ENCODE results near the gene ANXA8.
A peak's percentile ranks its signal among the peaks of the same experiment; 100 is the strongest.

ANXA8 gene

DNA sequence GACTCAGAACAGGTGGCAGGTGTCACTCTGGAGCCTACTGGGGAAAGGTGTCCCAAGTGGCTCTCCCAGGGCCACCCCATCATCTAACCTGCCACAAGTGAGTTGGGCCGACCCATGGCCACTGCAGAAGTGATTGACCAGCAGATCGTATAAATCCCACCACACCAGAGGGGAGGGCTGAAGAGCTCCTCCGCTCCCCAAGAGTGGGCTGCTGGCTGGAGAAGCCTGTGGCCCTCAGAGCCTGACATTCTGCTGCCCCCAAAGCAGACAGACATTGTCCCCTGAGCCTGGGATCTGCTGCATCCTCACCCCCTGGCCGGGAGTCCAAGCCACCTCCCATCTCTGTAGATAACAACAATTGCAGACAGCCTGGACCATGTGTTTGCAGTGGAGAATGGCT, 36.7 kb downstream of the ANXA8 start:
- no peak for DNase-seq

DNA sequence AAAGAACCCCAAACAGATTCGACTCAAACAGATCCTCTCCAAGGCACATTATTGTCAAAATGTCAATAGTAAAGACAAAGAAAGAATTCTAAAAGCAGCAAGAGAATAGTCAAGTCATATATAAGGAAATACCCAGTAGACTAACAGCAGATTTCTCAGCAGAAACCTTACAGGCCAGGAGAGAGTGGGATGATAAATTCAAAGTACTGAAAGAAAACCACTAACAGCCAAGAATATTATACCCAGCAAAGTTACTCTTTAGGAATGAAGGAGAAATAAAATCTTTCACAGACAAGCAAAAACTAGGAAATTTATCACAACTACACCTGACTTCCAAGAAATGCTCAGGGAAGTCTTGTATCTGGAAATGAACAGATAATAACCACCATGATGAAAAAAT, 38.2 kb downstream of the ANXA8 start:
- DNase-seq: no peak

DNA sequence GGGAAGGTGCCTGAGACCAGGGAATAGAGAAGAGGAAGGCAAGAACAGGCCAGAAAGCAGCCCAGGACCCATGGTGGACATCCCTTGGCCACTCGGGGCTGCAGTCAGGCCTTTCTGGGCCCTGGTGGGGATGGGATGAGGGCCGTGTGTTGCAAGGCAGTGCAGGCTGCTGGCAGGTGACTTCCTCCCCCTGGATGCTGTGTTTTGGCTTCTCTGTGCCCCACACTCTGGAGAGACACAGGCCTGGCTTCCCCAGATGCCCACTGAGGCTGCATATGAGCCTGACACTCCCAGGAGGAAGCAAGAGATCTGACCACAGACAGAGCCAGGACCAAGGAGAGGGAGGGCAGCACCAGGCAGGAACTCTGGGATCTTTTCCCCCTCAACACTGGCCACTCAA, 39.9 kb downstream of the ANXA8 start:
- no peak for DNase-seq

DNA sequence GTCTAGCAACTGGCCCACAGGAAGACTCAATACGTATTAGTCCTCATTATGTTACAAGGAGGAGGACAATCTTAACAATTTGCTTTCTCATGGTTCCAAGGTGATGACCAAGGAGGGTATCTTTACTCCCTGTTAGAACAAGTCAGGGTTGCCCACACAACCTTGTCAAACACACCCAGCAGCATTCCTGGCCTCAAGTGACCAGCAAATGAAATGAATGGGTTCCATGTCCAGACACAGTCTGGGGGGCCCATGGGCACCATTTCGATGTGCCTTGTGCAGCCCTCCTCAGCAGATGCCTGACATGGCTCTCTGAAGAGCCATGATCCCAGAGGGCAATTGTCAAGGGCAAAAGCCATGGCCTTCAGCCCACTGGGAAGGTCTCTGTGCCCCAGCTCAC, 40.8 kb downstream of the ANXA8 start:
- DNase-seq: no peak

DNA sequence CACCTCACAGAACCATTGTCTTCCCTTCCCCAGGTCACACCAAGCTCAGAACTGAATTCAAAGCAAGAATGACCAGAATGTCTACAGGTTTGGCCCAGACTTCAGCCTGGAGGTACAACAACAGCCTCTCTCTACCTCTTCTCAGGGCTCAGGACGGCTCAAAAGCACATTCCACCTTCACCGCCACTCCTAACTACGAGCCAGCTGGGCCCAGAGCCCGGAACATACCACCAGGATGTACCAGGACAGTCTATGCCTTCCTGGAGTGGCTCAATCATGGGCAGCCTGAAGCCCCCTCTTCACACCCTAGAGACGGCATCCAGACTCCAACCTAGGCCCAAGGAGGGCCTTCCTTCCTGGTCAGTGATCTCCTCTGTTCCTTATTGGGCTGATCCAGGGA, 41.6 kb downstream of the ANXA8 start:
- DNase-seq: no peak

DNA sequence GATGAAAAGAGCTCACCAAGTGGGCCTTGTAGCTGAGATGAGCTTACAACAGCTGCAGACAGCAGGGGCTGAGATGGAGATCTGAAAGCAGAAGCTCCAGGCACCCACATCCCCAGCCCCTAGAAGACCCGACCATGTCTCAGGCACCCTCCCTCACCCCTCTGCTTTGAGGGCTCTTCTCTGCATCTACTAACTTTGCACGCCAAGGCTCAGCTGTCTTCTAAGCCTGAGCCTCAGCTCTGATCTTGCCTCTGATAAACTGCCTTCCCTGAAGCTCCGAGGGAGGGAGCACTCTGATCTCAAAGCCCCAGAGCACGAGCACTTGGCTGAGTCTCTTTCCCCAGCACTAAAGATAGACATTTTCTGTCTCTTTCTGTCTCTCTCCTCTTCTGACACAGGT, 42.0 kb downstream of the ANXA8 start:
- no peak for DNase-seq

DNA sequence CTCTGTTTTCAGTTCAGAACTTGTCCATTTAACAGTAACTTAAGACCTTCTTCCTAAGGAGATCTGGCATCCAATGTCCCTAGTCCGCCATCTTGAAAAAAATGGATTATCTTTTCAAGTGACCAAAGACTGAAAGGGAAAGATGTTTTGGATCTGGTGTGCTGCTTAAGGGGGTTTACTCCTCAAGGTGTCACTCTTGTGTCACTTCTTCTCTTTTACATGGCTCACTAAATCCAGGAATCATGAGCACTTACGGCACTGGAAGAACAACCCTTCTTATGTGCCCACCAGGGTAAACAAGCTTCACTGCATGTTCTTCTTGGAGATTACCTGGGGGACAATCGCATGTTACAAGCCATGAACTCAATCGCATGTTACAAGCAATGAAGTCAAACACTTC, 43.7 kb downstream of the ANXA8 start:
- DNase-seq: no peak

DNA sequence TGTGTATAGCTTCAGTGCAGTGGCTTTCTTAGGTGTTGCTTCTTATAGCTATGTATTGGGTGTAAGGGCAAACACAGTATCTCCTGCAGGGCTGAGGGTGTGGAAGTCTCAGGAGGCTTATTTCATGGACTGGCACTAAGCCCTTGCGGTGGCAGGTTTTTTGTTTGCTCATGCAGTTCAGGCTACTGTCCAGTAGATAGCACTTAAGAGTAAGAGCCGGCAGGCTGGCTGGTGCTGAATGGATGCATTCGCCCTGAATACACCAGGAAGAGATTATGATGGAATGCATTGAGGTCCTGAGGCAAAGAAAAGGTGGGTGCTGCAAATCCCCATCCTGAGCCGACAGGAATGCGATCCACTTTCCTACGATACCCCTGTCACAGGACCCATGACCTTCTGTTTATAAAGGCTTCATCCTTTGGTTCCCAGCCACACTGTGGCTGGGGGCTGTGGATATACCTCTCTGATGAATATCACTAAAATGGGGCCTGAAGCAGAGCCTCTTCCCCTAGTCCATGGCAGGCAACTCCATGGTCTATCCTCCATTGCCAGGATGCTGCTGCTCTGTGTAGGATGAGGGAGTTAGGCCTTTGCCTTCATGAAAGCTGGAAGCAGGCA, 44.9 kb downstream of the ANXA8 start:
- DNase-seq: peak; percentile 16

DNA sequence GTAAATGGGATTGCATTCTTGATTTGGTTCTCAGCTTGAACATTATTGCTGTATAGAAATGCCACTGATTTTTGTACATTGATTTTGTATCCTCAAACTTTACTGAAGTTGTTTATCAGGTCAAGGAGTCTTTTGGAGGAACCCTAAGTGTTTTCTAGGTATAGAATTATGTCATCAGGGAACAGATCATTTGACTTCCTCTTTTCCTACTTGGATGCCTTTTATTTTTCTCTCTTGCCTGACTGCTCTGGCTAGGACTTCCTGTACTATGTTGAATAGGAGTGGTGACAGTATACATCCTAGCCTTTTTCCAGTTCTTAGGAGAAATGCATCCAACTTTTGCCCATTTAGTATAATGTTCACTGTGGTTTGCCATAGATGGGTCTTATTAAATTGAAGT, 48.8 kb downstream of the ANXA8 start:
- no peak for DNase-seq

DNA sequence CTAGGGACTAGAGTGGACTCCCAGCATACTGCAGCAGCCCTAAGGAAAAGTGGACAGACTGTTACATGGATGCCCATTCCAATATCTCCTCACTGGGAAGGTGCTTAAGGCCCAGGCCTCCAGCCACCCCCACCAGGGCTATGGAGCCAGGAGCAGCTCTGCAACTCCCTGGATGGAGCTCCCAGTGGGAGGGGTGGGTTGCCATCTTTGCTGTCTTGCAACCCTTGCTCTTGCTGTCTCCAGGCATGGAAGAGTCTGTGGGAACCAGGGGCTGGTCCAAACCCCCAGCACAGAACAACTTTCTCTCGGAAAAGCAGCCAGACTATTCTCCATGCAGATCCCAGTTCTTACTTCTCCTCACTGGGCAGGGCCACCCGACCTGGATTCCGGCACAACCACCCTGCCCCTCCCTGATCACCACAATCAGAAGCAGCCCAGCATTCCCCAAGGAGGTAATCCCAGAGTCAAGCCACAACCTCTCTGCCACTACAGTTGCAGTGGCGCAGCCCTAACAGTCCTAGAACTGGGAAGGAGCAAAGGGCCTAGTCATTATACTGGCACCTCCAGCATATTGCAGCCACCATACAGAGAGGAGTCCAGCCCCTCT, 58.0 kb downstream of the ANXA8 start:
- no peak for DNase-seq

DNA sequence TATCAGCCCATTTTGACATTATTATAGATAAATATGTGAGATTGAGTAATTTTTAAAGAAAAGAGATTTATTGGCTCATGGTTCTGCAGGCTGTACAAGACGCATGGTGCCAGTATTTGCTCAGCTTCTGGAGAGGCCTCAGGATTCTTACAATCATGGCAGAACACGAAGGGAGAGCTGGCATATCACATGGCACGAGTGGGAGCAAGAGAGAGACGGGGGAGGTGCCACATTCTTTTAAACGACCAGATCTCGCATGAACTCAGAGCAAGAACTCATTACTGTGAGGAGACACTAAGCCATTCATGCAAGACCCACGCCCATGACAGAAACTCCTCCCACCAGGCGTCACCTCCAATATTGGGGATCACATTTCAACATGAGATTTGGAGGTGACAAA, 59.7 kb downstream of the ANXA8 start:
- DNase-seq: no peak

DNA sequence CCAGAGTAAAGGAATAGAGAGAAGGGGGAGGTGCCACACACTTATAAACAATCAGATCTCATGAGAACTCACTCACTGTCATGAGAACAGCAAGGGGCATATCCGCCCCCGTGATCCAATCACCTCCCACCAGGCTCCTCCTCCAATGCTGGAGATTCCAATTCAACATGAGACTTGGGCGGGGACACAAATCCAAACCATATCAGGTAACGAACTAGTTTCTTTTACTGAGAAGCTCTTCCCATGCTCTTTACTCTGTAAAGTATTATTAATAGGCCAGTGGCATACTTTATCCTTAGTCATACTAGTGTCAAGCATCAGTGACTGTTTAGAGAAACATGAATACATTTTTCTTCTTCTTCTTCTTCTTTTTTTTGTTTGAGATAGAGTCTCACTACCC, 60.4 kb downstream of the ANXA8 start:
- no peak for DNase-seq

DNA sequence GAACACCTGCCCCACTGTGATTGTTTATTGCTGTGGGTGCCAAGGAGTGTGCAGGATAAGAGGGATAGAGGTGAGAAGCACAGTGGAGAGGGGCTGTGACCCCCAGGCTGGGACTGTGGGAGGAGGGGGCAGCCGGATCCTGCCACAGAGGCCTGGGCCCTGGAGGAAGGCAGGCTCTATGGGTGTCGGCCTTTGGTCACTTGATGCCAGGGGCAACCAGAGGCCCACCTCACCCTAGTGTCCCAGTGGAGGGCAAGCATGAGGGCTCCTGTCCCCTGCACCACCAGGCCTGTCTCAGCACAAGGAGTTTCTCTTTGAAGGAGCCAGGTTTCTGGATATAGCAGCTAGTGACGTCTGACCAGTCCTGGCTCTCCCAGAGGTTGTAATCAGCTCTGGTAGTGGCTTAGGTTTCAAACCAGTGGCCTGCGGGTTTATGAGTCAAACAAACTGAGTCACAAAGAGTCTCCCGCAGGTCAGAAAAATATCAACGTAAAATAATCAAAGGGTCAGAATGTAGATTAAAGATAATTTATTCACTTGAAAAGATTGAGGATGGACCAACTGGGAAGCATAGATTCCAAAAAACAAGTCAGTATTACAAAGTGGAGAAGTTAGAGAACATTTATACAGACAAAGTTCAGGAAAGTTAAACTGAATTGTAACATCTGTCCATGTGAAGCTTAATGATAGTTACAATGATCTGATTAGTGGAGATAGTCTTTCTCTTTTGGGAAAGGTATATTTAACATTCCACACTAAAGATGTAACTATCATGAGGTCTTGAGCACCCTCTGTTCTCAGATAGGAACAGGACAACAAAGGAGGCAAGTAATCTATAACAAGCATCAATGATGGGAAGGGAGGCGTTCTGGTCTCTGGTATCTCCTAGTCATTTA, 62.6 kb downstream of the ANXA8 start:
- DNase-seq: no peak

DNA sequence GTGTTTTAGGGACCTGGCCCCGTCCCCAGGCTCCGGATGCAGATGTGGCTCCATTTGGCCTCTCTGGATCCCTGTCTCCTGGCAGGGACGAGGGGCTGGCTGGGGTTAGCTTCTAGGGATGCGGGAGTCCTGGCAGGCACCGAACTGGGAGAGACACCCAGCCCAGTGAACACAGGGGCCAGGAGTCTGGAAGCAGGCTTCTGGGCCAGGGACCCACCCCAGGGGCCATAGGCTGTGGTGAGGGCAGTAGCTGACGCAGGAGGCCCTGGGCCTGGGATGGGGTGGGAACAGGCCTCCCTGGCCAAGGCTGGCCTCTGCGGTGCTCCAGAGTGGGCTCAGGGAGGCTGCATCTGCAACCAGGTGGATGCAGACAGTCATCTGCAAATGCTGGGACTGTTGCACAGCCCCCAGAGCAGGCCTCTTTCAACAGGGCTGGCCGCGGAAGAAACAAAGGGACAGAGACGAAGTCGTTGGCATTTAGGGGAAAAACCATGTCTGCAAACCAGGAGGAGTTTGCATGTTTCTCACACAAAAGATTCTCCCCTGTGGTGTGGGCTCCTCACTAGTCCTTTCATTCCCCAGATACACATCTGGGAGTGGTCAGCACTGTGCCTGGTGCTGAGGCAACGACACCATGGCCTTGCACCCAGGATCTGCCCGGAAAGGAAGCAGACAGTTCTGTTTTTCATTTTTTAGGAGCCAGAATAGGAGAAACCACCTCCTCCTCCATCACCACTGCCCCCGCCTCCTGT, 63.4 kb downstream of the ANXA8 start:
- DNase-seq: no peak

DNA sequence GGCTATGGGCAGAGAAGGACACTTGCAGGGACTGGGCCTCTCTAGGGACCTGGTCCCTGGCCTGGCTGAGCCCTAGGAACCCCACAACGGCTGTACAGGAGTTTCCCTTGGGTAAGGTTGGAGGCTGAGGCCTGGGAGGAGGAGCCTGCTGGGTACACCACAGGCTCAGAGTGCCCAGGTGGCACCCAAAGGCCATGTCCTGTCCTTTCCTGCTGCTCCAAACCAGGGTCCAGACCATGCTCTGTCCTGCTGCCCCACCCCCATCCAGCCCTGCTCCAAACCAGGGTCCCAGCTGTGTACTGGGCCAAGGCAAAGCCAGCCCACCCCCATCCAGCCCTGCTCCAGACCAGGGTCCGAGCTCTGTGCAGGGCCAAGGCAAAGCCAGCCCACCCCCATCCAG, 64.5 kb downstream of the ANXA8 start:
- no peak for DNase-seq

DNA sequence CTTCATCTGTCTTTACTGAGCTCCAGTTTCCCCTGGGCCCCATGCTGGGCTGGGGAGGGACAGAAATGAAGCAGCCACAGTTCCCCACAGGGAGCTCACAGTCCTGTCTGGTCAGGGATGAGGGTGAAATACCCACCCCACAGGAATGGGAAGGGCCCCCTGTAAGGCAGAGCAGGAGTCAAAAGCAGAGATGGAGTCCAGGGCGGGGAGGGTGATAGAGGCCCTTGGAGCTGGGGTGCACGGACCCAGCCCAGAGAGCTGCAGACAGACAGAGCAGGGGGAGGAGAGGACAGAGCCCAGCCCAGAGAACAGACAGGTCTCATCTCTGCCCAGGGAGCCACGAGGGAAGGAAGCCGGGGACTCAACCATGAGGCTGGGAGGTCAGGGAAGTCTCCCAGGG, 64.9 kb downstream of the ANXA8 start:
- DNase-seq: no peak

DNA sequence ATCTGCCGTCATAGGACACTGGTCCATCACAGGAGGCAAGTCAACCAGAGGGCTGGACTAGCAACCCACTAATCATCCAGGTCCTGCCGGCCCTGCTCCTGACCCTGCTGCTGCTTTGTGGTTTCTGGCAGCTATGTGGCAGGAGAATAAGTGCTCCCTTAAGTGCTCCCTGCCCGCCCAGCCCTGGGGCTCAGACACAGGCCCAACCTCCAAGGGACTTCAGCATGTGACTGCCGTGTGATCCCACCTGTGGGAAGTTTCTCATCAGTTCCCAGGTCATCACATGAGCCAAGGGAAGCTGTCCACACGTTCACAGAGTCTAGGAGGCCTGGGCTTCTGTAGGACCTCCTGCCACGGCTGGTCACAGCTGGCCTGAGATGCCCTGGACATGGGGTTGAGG, 65.6 kb downstream of the ANXA8 start:
- DNase-seq: no peak

Data from NCI-H526 treated with DMSO at 0.1 percent for 48 hours (cell line).